Gastroesophageal sphincter (tissue), 4 donors: ENCODE data around the gene PUS1. TPM values are rescaled to one million over a fixed set of nuclear protein-coding genes. Genes with fewer than 3 reads are reported as not detected.

ENCODE experiments used
- ATAC-seq: fragments of 150-250 bp; one replicate; pipeline ENCODE4 v1.9.1; 2016; ENCODE audit warnings: mild to moderate bottlenecking, moderate library complexity
- H3K27ac ChIP-seq, 4 donors: fragments of 200-600 bp; sonication (generic) in 3 of 4; 1 replicate in 3 of 4; 2 replicates in 1 of 4; pipeline ENCODE4 v1.5.1; 2016 to 2019
- H3K27me3 ChIP-seq: fragments of 200-600 bp; sonication (generic); one replicate; pipeline ENCODE4 v1.5.1; 2019
- H3K36me3 ChIP-seq, 2 donors: fragments of 200-600 bp; sonication (generic); one replicate each; pipeline ENCODE4 v1.5.1; 2019; ENCODE audit warnings: control low read depth in 1 of 2
- H3K4me1 ChIP-seq, 3 donors: fragments of 200-600 bp; sonication (generic); 1 replicate in 2 of 3; 2 replicates in 1 of 3; pipeline ENCODE4 v1.5.1; 2016 to 2019; ENCODE audit warnings: control low read depth in 2 of 3
- H3K4me3 ChIP-seq, 2 donors: fragments of 200-600 bp; sonication (generic); one replicate each; pipeline ENCODE4 v1.5.1; 2019; ENCODE audit warnings: mild to moderate bottlenecking in 1 of 2, moderate library complexity in 1 of 2
- H3K9me3 ChIP-seq, 3 donors: fragments of 200-600 bp; sonication (generic); one replicate each; pipeline ENCODE4 v1.5.1; 2017 to 2019; ENCODE audit warnings: control low read depth in 2 of 3
- CTCF ChIP-seq, 4 experiments: fragments of 200-600 bp in 2 of 4; fragments of 450-650 bp in 2 of 4; sonication (generic) in 1 of 4; IDR thresholded peaks; one replicate each; pipeline ENCODE4 v1.5.1; 2017 to 2019; ENCODE audit warnings: antibody characterized with exemption in 4 of 4, mild to moderate bottlenecking in 2 of 4, moderate library complexity in 2 of 4
- EP300 ChIP-seq: sonication (generic); formaldehyde crosslinking; IDR thresholded peaks from one replicate; pipeline ENCODE4 v1.6.1; 2017; ENCODE audit warnings: antibody characterized with exemption, mild to moderate bottlenecking
- POLR2A ChIP-seq, 2 donors: fragments of 450-650 bp; IDR thresholded peaks; one replicate each; pipeline ENCODE4 v1.6.1; 2017; ENCODE audit warnings: antibody characterized with exemption in 2 of 2, mild to moderate bottlenecking in 2 of 2, moderate library complexity in 1 of 2
- POLR2AphosphoS5 ChIP-seq: sonication (generic); formaldehyde crosslinking; IDR thresholded peaks from one replicate; pipeline ENCODE4 v1.6.1; 2017; ENCODE audit warnings: antibody characterized with exemption
- WGBS, 2 donors: methylation state at CpG; one replicate each; pipeline ENCODE4 v1.1.5; 2018; ENCODE audit warnings: low coverage in 1 of 2; 5-methylcytosine and 5-hydroxymethylcytosine counted together
- total RNA-seq, 4 donors: library from RNA; depleted of rRNA; stranded (reverse); fragments of >200 nt; gene quantifications; one replicate each; pipeline ENCODE4 v1.1.0, GENCODE V29; 2016

The PUS1 gene
- total RNA-seq, 4 donors from 2014 or later = 7.2 to 28.2 (median 13.1) TPM

DNA sequence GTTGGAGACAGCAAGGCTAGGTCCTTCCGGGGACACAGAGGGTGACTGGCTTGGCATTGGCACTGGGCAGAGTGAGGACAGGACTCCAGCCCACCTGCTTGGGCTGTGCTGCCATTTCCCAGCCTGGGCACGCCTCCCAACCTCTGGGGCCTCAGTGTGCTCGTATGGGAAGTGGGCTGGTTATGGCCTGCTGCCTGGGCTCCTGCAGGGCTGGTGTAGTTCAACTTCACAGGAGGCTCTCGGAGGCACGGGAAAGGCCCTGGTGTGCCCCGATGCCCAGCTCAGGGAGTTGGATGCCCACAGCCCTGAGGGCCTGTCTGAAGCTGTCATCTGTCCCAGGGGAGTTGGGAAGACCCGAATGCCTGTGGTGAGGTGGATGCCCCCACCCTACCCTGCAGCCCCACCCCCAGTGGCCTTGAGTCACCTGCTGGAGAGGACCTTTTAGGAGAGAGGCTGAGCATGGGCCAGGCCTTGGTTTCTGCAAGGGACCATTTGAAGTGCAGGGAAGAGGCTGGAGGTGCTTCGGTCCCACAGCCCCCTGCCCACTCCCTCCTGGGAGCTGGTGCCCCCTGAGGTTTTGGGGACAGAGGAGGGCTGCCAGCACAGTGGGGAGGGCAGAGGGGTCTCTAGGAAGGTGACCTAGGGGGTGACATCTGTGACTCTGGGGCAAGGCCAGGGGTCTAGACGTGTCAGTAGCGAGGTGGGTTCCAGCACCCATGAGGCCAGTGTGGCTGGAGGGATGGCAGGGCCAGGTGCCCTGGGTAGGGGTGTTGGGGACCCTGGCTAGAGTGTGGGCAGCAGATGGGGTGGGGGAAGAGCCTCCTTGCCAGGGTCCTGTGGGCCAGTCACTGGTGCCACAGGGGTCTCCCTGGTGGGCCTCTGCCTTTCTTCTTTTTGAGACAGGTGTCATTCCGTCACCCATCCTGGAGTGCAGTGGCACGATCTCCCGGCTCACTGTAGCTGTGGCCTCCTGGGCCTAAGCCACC, 25.5 kb upstream of the PUS1 start:
- Histone ChIP-seq H3K36me3 (peaks cover 0 to 53% of the 10 kb centered on the region in 2 donors), H3K9me3 (no peaks in the 10 kb centered on the region), H3K4me3 (no peak overlapping the region), H3K27me3 (no peaks in the 10 kb centered on the region), H3K27ac (peak overlapping the region in 1 of 4 donors; percentile 43), H3K4me1 (peaks cover 0 to 83% (median 40%) of the 10 kb centered on the region in 3 donors)
- WGBS, 2 donors = 93 to 100% methylated on average over 1 to 3 of the region's 13 CpGs
- TF ChIP-seq EP300 (no peak), POLR2AphosphoS5 (no peak), CTCF (IDR thresholded peaks at IDR 0.05) (no peak)
- ATAC-seq = no peak

- Histone ChIP-seq H3K9me3 (no peaks in the 10 kb centered on the region), H3K27me3 (no peaks in the 10 kb centered on the region), H3K36me3 (peaks cover 0 to 53% of the 10 kb centered on the region in 2 donors), H3K27ac (no peak overlapping the region), H3K4me3 (no peak overlapping the region), H3K4me1 (peaks cover 0 to 75% (median 40%) of the 10 kb centered on the region in 3 donors)
- no peak for ATAC-seq
- TF ChIP-seq POLR2AphosphoS5 (no peak), EP300 (no peak), POLR2A (IDR thresholded peaks at IDR 0.05) (no peak), CTCF (IDR thresholded peaks at IDR 0.05) (no peak)
- WGBS, 2 donors = no CpG with 5 or more reads among the region's 5 CpGs
Measured at GRCh38 chr12:131904346-131904745, 24.7 kb upstream of the PUS1 start.

DNA sequence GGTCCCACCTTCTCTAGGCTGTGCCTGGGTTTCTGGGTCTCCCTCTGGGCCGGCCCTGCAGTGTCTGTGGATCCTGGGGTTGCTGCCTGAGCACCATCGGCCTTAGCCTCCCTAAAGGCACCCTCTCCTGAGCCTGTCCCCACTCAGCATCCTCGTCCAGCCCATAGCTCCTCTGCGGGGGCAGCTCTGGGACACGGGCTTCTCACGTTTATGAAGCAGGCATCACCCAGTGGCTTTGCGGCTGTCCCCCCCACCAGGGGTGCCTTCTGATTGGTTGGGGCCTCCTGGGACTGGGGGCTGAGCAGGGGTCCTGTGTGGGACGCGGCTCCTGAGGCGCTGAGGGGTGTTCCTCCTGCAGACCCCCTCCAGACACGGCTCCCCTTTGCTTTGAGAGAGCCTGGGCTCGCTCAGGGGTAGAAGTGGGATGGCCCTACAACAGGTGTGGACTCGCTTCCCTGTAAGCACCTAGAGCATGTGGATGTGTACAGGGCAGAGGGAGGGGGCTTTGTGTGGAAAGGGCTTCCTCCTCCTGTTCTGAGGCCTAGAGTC, 23.9 kb upstream of the PUS1 start:
- Histone ChIP-seq H3K9me3 (no peaks in the 10 kb centered on the region), H3K36me3 (peaks cover 0 to 55% of the 10 kb centered on the region in 2 donors), H3K4me1 (peaks cover 0 to 67% (median 40%) of the 10 kb centered on the region in 3 donors), H3K27me3 (no peaks in the 10 kb centered on the region), H3K4me3 (no peak overlapping the region), H3K27ac (no peak overlapping the region)
- no peak for ATAC-seq
- WGBS, 2 donors = 70% methylated on average over 2 of the region's 13 CpGs; no CpG with 5 or more reads in 1 of the 2 donors
- TF ChIP-seq POLR2AphosphoS5 = no peak
- TF ChIP-seq CTCF (IDR thresholded peaks at IDR 0.05) = no peak
- no peak for TF ChIP-seq POLR2A (IDR thresholded peaks at IDR 0.05)
- TF ChIP-seq EP300 = no peak

- no peak overlapping the region for H3K4me3 ChIP-seq
- TF ChIP-seq CTCF (IDR thresholded peaks at IDR 0.05) (no peak), POLR2AphosphoS5 (no peak), POLR2A (IDR thresholded peaks at IDR 0.05) (no peak), EP300 (no peak)
- ATAC-seq = no peak
Measured at GRCh38 chr12:131905630-131906091, 23.4 kb upstream of the PUS1 start.

More at GRCh38 chr12:131905630-131906091, 23.4 kb upstream of the PUS1 start:
- Histone ChIP-seq H3K4me1 (peaks cover 0 to 62% (median 36%) of the 10 kb centered on the region in 3 donors), H3K27ac (no peak overlapping the region), H3K36me3 (peaks cover 0 to 56% of the 10 kb centered on the region in 2 donors), H3K27me3 (no peaks in the 10 kb centered on the region), H3K9me3 (no peaks in the 10 kb centered on the region)
- 67% methylated on average over 2 of the region's 15 CpGs; no CpG with 5 or more reads in 1 of the 2 donors for WGBS, 2 donors
